ENCODE data around the gene CYB5R4. TPM values are rescaled to one million over a fixed set of nuclear protein-coding genes. Genes with fewer than 3 reads are reported as not detected.
"Not testable (repeated sequence)": the region's sequence is repeated elsewhere in the genome, so short reads cannot be mapped to it uniquely, and the experiment has no call there.

CYB5R4 gene
- total and polyA plus RNA-seq, 10 of the 15 experiments (the other 5 are each of a cell fraction or from before 2014, with no cell fraction given), result 13.4 to 61.1 (median 27.5) TPM

GRCh38 chr6:83907623-83908390, 48.3 kb downstream of the CYB5R4 start:
- H3K79me2 ChIP-seq (ENCODE audit: control insufficient read depth, insufficient read depth, low read length); H3K36me3 ChIP-seq (ENCODE audit: control insufficient read depth in 2 of 2, insufficient read depth in 2 of 2, low read length in 1 of 2); ATAC-seq; H2AFZ ChIP-seq (ENCODE audit: control insufficient read depth, low read depth, low read length); H3K4me2 ChIP-seq (ENCODE audit: control insufficient read depth, insufficient read depth); RAD21 ChIA-PET (ENCODE audit: unreplicated experiment); H3K9me3 ChIP-seq (replicated peaks; ENCODE audit: control insufficient read depth, insufficient read depth, low read length); DNase-seq (ENCODE audit: low read depth, low spot score); H3K27me3 ChIP-seq (replicated peaks in 1 of 2; ENCODE audit: control insufficient read depth in 2 of 2, insufficient read depth in 2 of 2, low read length in 1 of 2); H3K27ac ChIP-seq (ENCODE audit: control insufficient read depth, insufficient read depth); SMC1A ChIA-PET (ENCODE audit: uncharacterized antibody, unreplicated experiment); intact Hi-C loops (cut with micrococcal nuclease; ENCODE audit: unreplicated experiment); H3K9ac ChIP-seq (ENCODE audit: control insufficient read depth, insufficient read depth, low read length); FAIRE-seq; H3K4me1 ChIP-seq (ENCODE audit: control insufficient read depth, insufficient read depth, low read length); H4K20me1 ChIP-seq (ENCODE audit: control insufficient read depth, insufficient read depth); BruUV-seq (replicated peaks); H3K4me3 ChIP-seq; in situ Hi-C loops (cut with MboI): not testable (repeated sequence)
- WGBS (ENCODE audit: insufficient coverage, insufficient replicate concordance, low lambda C conversion rate, missing lambda C conversion rate), result 88% methylated on average over 5 of the region's 5 CpGs
- ChIA-PET CTCF (interaction anchor here (1.4 kb wide), 1 partner anchor 18 kb away, joined by 4 read pairs; no protein-coding TSS in a partner anchor), POLR2A (interaction anchor here (0.6 kb wide), 1 partner anchor 299 kb away, joined by 3 read pairs; no protein-coding TSS in a partner anchor)

- H3K4me2 ChIP-seq (ENCODE audit: control insufficient read depth, insufficient read depth), result no peak overlapping the region
- intact Hi-C loops (cut with micrococcal nuclease; ENCODE audit: unreplicated experiment) (no loop called here), in situ Hi-C loops (cut with MboI) (no loop called here)
- BruUV-seq (replicated peaks), result no TSS peak
- H3K79me2 ChIP-seq (ENCODE audit: control insufficient read depth, insufficient read depth, low read length), result peaks cover 6% of the 10 kb centered on the region
- ChIA-PET POLR2A (no interaction called here), RAD21 (ENCODE audit: unreplicated experiment) (no interaction called here), CTCF (no interaction called here), SMC1A (ENCODE audit: uncharacterized antibody, unreplicated experiment) (no interaction called here)
- H3K4me3 ChIP-seq, result no peak overlapping the region
- H3K9ac ChIP-seq (ENCODE audit: control insufficient read depth, insufficient read depth, low read length), result no peak overlapping the region
- no peak for ATAC-seq
- no peaks in the 10 kb centered on the region for H3K4me1 ChIP-seq (ENCODE audit: control insufficient read depth, insufficient read depth, low read length)
- peaks cover 3% of the 10 kb centered on the region; the same call in 2 of the 3 replicates for H3K9me3 ChIP-seq (replicated peaks; ENCODE audit: control insufficient read depth, insufficient read depth, low read length)
- DNase-seq (ENCODE audit: low read depth, low spot score), result no peak
- no peak overlapping the region for H2AFZ ChIP-seq (ENCODE audit: control insufficient read depth, low read depth, low read length)
- H4K20me1 ChIP-seq (ENCODE audit: control insufficient read depth, insufficient read depth), result no peaks in the 10 kb centered on the region
- TF ChIP-seq NBN (IDR thresholded peaks at IDR 0.05), result no peak
- no peak for TF ChIP-seq FOXM1 (IDR thresholded peaks at IDR 0.05; ENCODE audit: low read depth, low read length)
- TF ChIP-seq, protein P1, sequence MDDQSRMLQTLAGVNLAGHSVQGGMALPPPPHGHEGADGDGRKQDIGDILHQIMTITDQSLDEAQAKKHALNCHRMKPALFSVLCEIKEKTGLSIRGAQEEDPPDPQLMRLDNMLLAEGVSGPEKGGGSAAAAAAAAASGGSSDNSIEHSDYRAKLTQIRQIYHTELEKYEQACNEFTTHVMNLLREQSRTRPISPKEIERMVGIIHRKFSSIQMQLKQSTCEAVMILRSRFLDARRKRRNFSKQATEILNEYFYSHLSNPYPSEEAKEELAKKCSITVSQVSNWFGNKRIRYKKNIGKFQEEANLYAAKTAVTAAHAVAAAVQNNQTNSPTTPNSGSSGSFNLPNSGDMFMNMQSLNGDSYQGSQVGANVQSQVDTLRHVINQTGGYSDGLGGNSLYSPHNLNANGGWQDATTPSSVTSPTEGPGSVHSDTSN (IDR thresholded peaks at IDR 0.05; ENCODE audit: insufficient replicate concordance, low read depth, low read length), result no peak
- H3K27me3 ChIP-seq (replicated peaks in 1 of 2; ENCODE audit: control insufficient read depth in 2 of 2, insufficient read depth in 2 of 2, low read length in 1 of 2), result no peaks in the 10 kb centered on the region
- H3K36me3 ChIP-seq (ENCODE audit: control insufficient read depth in 2 of 2, insufficient read depth in 2 of 2, low read length in 1 of 2), result peaks cover 0 to 2% of the 10 kb centered on the region in 2 experiments; a peak in 1 of 4 replicates
- H3K27ac ChIP-seq (ENCODE audit: control insufficient read depth, insufficient read depth), result no peak overlapping the region
- WGBS (ENCODE audit: insufficient coverage, insufficient replicate concordance, low lambda C conversion rate, missing lambda C conversion rate), result 100% methylated on average over 2 of the region's 2 CpGs
- FAIRE-seq, result no peak
Measured at GRCh38 chr6:83908813-83909212, 49.3 kb downstream of the CYB5R4 start.

All from GM12878 (cell line).